ENCODE measurements around the gene MLC1. TPM values are rescaled to one million over a fixed set of nuclear protein-coding genes. Genes with fewer than 3 reads are reported as not detected.

MLC1 gene
- total and polyA plus RNA-seq, 10 of the 15 experiments (the other 5 are each of a cell fraction or from before 2014, with no cell fraction given): 0.03 to 0.15 (median 0.07) TPM; not detected in 7

DNA sequence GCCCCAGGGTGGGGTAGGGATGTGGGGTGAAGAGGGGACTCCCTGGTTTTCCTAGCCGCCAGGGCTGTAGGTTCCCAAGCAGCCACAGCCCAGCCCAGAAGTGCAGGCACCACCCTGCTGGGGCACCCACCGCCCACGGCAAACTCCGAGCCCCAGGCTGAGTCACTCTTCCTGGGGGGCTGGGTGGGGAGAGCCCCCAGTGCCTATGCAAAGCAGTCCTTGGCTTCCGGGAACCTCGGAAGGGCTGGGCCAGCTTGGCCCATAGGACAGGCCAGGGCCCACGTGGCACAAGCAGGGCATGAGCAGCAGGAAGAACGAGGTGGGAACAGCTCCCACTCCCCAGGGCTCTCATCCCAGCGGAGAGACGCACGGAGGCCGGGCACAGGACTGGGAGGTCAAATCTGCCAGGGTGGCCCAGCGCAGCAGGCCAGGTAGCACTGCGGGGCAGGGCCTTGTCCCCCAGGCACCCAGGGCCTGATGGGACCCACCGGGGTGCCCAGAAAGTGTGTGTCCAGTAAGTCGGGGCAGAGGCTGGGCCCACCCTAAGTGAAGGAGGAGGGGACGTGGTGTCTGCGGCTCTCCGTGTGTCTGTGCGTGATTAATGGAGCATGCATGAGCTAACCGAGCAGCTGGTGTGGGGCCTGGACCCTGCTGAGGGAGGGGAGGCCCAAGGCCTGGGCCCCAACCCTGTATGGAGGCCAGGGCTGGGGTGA is 68.1 kb downstream of the MLC1 start (continued):
- TF ChIP-seq ELK1 (IDR thresholded peaks at IDR 0.05; ENCODE audit: low read depth, low read length): no peak
- TF ChIP-seq IRF5 (IDR thresholded peaks at IDR 0.05; ENCODE audit: borderline replicate concordance): no peak
- TF ChIP-seq JUNB (IDR thresholded peaks at IDR 0.05): no peak; the same call in 1 of the 2 replicates
- peak; percentile 45; the same call in 1 of the 2 replicates for TF ChIP-seq RELB (IDR thresholded peaks at IDR 0.05; ENCODE audit: low read depth)
- TF ChIP-seq TARDBP (IDR thresholded peaks at IDR 0.05; ENCODE audit: borderline replicate concordance): 0 out of 2 replicates have a peak, but pooled peaks have one; percentile 48
- no peak for TF ChIP-seq ESRRA (IDR thresholded peaks at IDR 0.05; ENCODE audit: low read length)
- no peak for TF ChIP-seq CTCF (IDR thresholded peaks at IDR 0.05 in 2 of 3, conservative IDR thresholded peaks at IDR 0.05 in 1 of 3; ENCODE audit: control insufficient read depth in 2 of 3, extremely low read depth in 1 of 3, insufficient read depth in 1 of 3, low read depth in 3 of 3, low read length in 3 of 3)
- peak; percentile 71; the same call in 1 of the 2 replicates for TF ChIP-seq CREM (IDR thresholded peaks at IDR 0.05; ENCODE audit: low read depth)
- TF ChIP-seq POLR2AphosphoS5 (IDR thresholded peaks at IDR 0.05; ENCODE audit: low read length): peak; percentile 28; the same call in 1 of the 2 replicates
- peak; percentile 99 for TF ChIP-seq POU2F2 (IDR thresholded peaks at IDR 0.05; ENCODE audit: borderline replicate concordance, low read depth, low read length)
- no peak for TF ChIP-seq YBX1 (IDR thresholded peaks at IDR 0.05)
- no peak for TF ChIP-seq ETV6 (conservative IDR thresholded peaks at IDR 0.05 in 1 of 2, IDR thresholded peaks at IDR 0.05 in 1 of 2; ENCODE audit: borderline replicate concordance in 1 of 2, low read depth in 1 of 2)
- TF ChIP-seq PKNOX1 (IDR thresholded peaks at IDR 0.05): no peak
- TF ChIP-seq IRF4 (IDR thresholded peaks at IDR 0.05; ENCODE audit: low read depth, low read length): no peak
- peak; percentile 73 for TF ChIP-seq EED (IDR thresholded peaks at IDR 0.05; ENCODE audit: low read depth)
- TF ChIP-seq, protein P1, sequence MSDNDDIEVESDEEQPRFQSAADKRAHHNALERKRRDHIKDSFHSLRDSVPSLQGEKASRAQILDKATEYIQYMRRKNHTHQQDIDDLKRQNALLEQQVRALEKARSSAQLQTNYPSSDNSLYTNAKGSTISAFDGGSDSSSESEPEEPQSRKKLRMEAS (IDR thresholded peaks at IDR 0.05; ENCODE audit: low read depth, low read length): peak; percentile 80
- TF ChIP-seq SMAD5 (IDR thresholded peaks at IDR 0.05; ENCODE audit: low read depth): no peak
- TF ChIP-seq NFYB (IDR thresholded peaks at IDR 0.05; ENCODE audit: insufficient read depth, low read depth, low read length): 0 out of 2 replicates have a peak, but pooled peaks have one; percentile 19
- no peak for TF ChIP-seq NFYA (IDR thresholded peaks at IDR 0.05; ENCODE audit: borderline replicate concordance, low read depth, low read length)
- TF ChIP-seq, protein P2, sequence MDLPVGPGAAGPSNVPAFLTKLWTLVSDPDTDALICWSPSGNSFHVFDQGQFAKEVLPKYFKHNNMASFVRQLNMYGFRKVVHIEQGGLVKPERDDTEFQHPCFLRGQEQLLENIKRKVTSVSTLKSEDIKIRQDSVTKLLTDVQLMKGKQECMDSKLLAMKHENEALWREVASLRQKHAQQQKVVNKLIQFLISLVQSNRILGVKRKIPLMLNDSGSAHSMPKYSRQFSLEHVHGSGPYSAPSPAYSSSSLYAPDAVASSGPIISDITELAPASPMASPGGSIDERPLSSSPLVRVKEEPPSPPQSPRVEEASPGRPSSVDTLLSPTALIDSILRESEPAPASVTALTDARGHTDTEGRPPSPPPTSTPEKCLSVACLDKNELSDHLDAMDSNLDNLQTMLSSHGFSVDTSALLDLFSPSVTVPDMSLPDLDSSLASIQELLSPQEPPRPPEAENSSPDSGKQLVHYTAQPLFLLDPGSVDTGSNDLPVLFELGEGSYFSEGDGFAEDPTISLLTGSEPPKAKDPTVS (IDR thresholded peaks at IDR 0.05; ENCODE audit: low read depth, low read length): no peak

Data from GM12878 (cell line).